Endodermal cell (in vitro differentiated cells): ENCODE data around the gene CD200R1. TPM values are rescaled to one million over a fixed set of nuclear protein-coding genes. Genes with fewer than 3 reads are reported as not detected.

Experiments
- DNase-seq: peaks from one replicate; pipeline ENCODE4 v3.0.0-alpha.2; 2017
- H3K27ac ChIP-seq: 2 replicates; pipeline ENCODE4 v1.5.1; 2013; ENCODE audit warnings: mild to moderate bottlenecking, low read depth, low read length, moderate library complexity
- H3K27me3 ChIP-seq: 2 replicates; pipeline ENCODE4 v1.6.1; 2013; ENCODE audit warnings: mild to moderate bottlenecking, low read length, moderate library complexity; ENCODE audit not compliant: insufficient read depth, control insufficient read depth, poor library complexity, severe bottlenecking
- H3K36me3 ChIP-seq: 2 replicates; pipeline ENCODE4 v1.7.0; 2013; ENCODE audit warnings: mild to moderate bottlenecking, low read length, moderate library complexity; ENCODE audit not compliant: control insufficient read depth, insufficient read depth
- H3K4me1 ChIP-seq: one replicate; pipeline ENCODE4 v1.7.0; 2013; ENCODE audit warnings: low read length; ENCODE audit not compliant: control insufficient read depth, insufficient read depth
- H3K4me3 ChIP-seq: 2 replicates; pipeline ENCODE4 v1.5.1; 2013; ENCODE audit warnings: mild to moderate bottlenecking, low read length, moderate library complexity
- H3K9ac ChIP-seq: 2 replicates; pipeline ENCODE4 v1.6.1; 2013; ENCODE audit warnings: mild to moderate bottlenecking, low read length, moderate library complexity; ENCODE audit not compliant: poor library complexity, severe bottlenecking; ENCODE audit errors: extremely low read depth
- H3K9me3 ChIP-seq: 2 replicates; pipeline ENCODE4 v1.6.1; 2013; ENCODE audit warnings: mild to moderate bottlenecking, low read length, moderate library complexity; ENCODE audit not compliant: control insufficient read depth
- H3K27ac Mint-ChIP-seq: 2 replicates; pipeline ENCODE4 v1.8.0; 2020; ENCODE audit warnings: mixed read lengths
- H3K27me3 Mint-ChIP-seq: 2 replicates; pipeline ENCODE4 v1.8.0; 2021; ENCODE audit warnings: mild to moderate bottlenecking, mixed read lengths; ENCODE audit not compliant: insufficient read depth
- H3K36me3 Mint-ChIP-seq: 2 replicates; pipeline ENCODE4 v1.8.0; 2020; ENCODE audit warnings: low read depth, mixed read lengths
- H3K4me1 Mint-ChIP-seq: 2 replicates; pipeline ENCODE4 v1.8.0; 2020; ENCODE audit warnings: mixed read lengths
- H3K4me3 Mint-ChIP-seq: 2 replicates; pipeline ENCODE4 v1.8.0; 2020; ENCODE audit warnings: mild to moderate bottlenecking, moderate library complexity, mixed read lengths
- H3K9me3 Mint-ChIP-seq: 2 replicates; pipeline ENCODE4 v1.8.0; 2020; ENCODE audit warnings: mild to moderate bottlenecking, mixed read lengths
- CTCF ChIP-seq: fragments of 200-600 bp; sonication (generic); conservative IDR thresholded peaks from 2 replicates; pipeline ENCODE4 v1.5.0; 2021; ENCODE audit warnings: antibody characterized with exemption, mild to moderate bottlenecking
- WGBS, 2 experiments: methylation state at CpG; one replicate each; pipeline versions ENCODE4 v1.1.5 to v1.1.7; 2013; ENCODE audit warnings: missing lambda C conversion rate in 2 of 2, mixed read lengths in 1 of 2; ENCODE audit not compliant: insufficient coverage in 1 of 2, insufficient read length in 1 of 2; 5-methylcytosine and 5-hydroxymethylcytosine counted together
- long read RNA-seq, 4 experiments: library from polyadenylated mRNA in 2 of 4; library from RNA in 1 of 4; library from capped mRNA in 1 of 4; stranded (forward) in 3 of 4; unstranded in 1 of 4; transcript quantifications; one replicate each; pipeline ENCODE4 v2.0.0, GENCODE V29; 2020 to 2021; ENCODE audit warnings: inconsistent platforms in 1 of 4
- polyA plus RNA-seq, 2 experiments: library from polyadenylated mRNA; stranded (reverse); fragments of 50-300 nt; gene quantifications; one replicate each; pipeline ENCODE4 v1.2.3, GENCODE V29; 2013
- total RNA-seq, 2 donors: library from RNA; stranded (reverse); fragmentation: NEBNext Ultra II Directional in 1 of 2; extraction: Animal tissue kit (Norgen Biotek cat#: 25700) in 1 of 2; gene quantifications; 2 replicates in 1 of 2; 3 replicates in 1 of 2; pipeline ENCODE4 v1.2.1, GENCODE V29; 2021

The CD200R1 gene
- total RNA-seq, result 1 to 10 TPM in 1 of 2 donors, not detected in 1; 1.1 TPM
- polyA plus RNA-seq (2013, experiment 1 of 2), result 0.11 TPM
- polyA plus RNA-seq (2013, experiment 2 of 2), result not detected
- long read RNA-seq, experiment 1, result 0 reads
- long read RNA-seq, experiment 2, result 0 reads
- long read RNA-seq, experiment 3, result 0 reads
- long read RNA-seq, experiment 4, result 0 reads

GRCh38 chr3:112974894-112975293 lies at the start of gene CD200R1:
TSS of gene CD200R1 (minus strand) at chr3:112975103. CDS start at chr3:112974857, 246 bp downstream.
- no peak for DNase-seq
- peaks cover 2% of the 10 kb centered on the region for H3K27me3 Mint-ChIP-seq
- no peak for TF ChIP-seq CTCF
- Histone ChIP-seq H3K36me3 (no peaks in the 10 kb centered on the region), H3K9me3 (no peaks in the 10 kb centered on the region), H3K4me1 (no peaks in the 10 kb centered on the region), H3K27me3 (no peaks in the 10 kb centered on the region), H3K4me3 (no peak within 1 kb of the TSS), H3K9ac (no peak within 1 kb of the TSS), H3K27ac (no peak within 1 kb of the TSS)
- no peaks in the 10 kb centered on the region for H3K36me3 Mint-ChIP-seq
- H3K27ac Mint-ChIP-seq, result no peak within 1 kb of the TSS
- no peaks in the 10 kb centered on the region for H3K9me3 Mint-ChIP-seq
- H3K4me3 Mint-ChIP-seq, result no peak within 1 kb of the TSS
- H3K4me1 Mint-ChIP-seq, result no peaks in the 10 kb centered on the region
- WGBS, 2 experiments, result 87 to 93% methylated on average over 5 of the region's 5 CpGs

- Mint-ChIP-seq H3K9me3 (no peaks in the 10 kb centered on the region), H3K4me1 (peaks cover 15% of the 10 kb centered on the region), H3K4me3 (no peak overlapping the region), H3K27ac (no peak overlapping the region), H3K36me3 (peaks cover 7% of the 10 kb centered on the region), H3K27me3 (no peaks in the 10 kb centered on the region)
- no peaks in the 10 kb centered on the region for H3K27me3 ChIP-seq
- peaks cover 9% of the 10 kb centered on the region for H3K36me3 ChIP-seq
- no peak for DNase-seq
- H3K4me3 ChIP-seq, result no peak overlapping the region
- H3K4me1 ChIP-seq, result peaks cover 4% of the 10 kb centered on the region
- no peak overlapping the region for H3K9ac ChIP-seq
- TF ChIP-seq CTCF, result no peak
- no peak overlapping the region for H3K27ac ChIP-seq
- WGBS, 2 experiments, result 90 to 100% methylated on average over 1 to 2 of the region's 2 CpGs
- H3K9me3 ChIP-seq, result no peaks in the 10 kb centered on the region
Measured at GRCh38 chr3:113021471-113021870, 46.6 kb upstream of the CD200R1 start.

- Mint-ChIP-seq H3K4me1 (peaks cover 13% of the 10 kb centered on the region), H3K27me3 (no peaks in the 10 kb centered on the region), H3K4me3 (peak overlapping the region; percentile 95), H3K9me3 (no peaks in the 10 kb centered on the region), H3K27ac (peak overlapping the region; percentile 97), H3K36me3 (peaks cover 21% of the 10 kb centered on the region)
- H3K27me3 ChIP-seq, result no peaks in the 10 kb centered on the region
- peak overlapping the region; percentile 92 for H3K27ac ChIP-seq
- H3K9me3 ChIP-seq, result no peaks in the 10 kb centered on the region
- peak overlapping the region; percentile 100 for H3K4me3 ChIP-seq
- peak overlapping the region; percentile 92 for H3K9ac ChIP-seq
- 6 to 79% methylated on average over 5 to 63 of the region's 63 CpGs for WGBS, 2 experiments
- DNase-seq, result peak; percentile 94
- no peak for TF ChIP-seq CTCF
- H3K4me1 ChIP-seq, result peaks cover 4% of the 10 kb centered on the region
- peaks cover 29% of the 10 kb centered on the region for H3K36me3 ChIP-seq
Measured at GRCh38 chr3:113019182-113020137, 44.6 kb upstream of the CD200R1 start.
